GM03348 (cell line): ENCODE results near the gene PLCG2.
"Not testable (repeated sequence)": the region's sequence is repeated elsewhere in the genome, so short reads cannot be mapped to it uniquely, and the experiment has no call there.

Source experiments
- DNase-seq: peaks from one replicate; pipeline ENCODE4 v3.0.0; 2012; ENCODE audit warnings: low spot score

Gene PLCG2

DNA sequence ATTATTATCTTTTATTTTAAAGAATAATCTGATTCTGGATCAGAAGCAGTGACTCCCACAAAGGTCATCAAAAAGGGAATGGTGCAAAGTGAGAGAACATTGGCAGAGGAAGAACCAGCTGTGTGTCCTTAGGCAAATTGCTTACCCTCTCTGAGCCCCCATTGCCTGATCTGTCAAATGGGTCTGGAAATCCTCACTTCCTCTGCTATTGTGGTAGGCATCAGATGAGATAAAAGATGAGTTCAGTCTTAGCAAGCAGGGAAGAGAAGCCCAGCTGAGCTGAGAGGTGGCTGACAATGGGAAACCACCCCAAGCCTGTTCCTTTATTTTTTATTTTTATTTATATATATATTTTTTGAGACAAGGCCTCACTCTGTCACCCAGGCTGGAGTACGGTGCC is 24.2 kb upstream of the PLCG2 start:
- DNase-seq, result no peak

DNA sequence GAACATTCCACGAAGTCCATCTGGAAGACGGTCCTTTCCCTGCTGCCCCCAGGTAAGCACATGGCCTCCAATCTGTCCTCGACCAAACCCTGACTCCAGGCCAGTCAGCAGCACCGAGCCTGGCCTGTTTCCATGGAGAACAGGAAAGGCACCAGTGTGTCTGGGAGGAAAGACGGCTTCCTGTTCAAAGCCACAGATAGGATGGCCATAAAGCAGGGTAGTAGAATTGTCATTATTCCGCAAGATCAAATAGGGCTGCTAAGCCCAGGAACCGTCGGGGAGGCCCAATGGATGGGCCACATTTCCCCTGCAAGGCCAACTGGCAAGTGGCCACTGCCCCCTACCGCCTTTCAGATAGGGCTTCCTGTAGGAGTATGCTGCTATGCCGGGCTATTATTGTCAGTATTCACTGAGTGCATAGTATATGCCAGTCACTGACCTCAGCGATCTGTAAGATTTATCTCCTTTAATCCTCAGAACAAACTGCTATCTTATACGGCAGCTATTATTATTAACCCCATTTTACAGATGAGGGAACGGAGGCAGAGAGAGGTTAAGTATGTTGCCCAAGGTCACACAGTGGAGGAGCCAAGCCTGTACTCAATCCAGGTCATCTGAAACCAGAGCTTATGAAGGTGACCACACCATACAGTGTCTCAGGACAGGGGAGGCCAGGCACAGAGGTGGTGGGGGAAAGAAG is 23.0 kb upstream of the PLCG2 start:
- DNase-seq, result no peak

DNA sequence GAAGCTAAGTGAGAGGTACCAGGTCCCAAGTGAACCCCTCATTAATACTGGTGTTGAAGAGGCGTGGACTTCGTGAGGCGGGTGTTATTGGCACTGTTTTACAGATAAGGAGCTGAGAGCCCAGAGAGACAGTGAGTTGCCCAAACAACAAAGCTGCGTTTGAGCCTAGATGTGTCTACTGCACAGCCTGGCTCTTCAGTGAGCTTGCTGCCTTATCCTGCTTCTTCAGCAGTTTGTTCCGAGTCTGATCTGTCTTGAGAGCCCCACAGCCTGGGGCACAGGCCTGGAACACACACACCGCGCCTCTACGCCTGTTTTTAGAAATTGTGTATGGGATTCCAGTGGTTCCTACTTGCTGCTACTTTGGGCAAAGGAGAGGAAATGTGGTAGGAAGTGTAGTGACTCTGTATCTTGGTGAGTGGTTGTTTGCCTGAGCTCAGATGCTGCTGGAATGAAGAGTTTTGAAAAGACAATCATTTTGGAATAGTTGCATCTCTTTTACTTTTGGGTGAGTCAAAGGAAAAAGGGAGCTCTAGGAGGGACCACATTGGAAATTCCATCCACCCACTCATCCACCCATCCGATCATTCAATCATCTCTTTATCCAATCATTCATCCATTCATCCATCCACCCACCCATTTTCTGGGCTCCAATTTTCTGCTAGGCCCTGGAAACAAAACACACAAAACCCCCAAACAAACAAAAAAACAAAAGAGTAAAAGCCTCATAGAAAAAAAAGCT is 22.3 kb upstream of the PLCG2 start:
- DNase-seq, result no peak

DNA sequence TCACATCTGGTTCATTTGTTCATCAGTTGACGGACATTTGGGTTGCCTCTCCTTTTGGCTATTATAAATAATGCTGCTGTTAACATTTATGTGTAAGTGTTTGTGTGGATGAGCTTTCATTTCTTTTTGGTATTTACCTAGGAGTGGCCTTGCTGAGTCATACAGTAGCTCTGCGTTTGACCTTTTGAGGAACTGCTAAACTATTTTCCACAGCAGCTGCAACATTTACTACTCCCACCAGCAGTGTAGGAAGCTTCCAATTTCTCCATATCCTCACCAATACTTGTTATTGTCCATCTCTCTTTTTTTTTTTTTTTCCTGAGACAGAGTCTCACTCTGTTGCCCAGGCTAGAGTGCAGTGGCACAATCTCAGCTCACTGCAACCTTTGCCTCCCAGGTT is 20.7 kb upstream of the PLCG2 start:
- DNase-seq, result no peak

DNA sequence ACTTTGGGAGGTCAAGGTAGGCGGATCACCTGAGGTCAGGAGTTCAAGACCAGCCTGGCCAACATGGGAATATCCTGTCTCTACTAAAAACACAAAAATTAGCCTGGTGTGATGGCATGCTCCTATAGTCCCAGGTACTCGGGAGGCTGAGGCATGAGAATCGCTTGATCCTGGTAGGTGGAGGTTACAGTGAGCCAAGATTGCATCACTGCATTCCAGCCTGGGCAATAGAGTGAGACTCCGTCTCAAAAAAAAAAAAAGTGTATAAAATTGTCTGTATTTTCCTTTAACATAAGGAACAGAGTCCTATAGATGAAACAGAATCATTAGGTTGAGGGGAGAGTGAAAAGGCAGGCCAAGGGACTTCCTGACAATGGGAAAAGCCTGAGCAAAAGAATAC is 16.8 kb upstream of the PLCG2 start:
- not testable (repeated sequence) for DNase-seq

DNA sequence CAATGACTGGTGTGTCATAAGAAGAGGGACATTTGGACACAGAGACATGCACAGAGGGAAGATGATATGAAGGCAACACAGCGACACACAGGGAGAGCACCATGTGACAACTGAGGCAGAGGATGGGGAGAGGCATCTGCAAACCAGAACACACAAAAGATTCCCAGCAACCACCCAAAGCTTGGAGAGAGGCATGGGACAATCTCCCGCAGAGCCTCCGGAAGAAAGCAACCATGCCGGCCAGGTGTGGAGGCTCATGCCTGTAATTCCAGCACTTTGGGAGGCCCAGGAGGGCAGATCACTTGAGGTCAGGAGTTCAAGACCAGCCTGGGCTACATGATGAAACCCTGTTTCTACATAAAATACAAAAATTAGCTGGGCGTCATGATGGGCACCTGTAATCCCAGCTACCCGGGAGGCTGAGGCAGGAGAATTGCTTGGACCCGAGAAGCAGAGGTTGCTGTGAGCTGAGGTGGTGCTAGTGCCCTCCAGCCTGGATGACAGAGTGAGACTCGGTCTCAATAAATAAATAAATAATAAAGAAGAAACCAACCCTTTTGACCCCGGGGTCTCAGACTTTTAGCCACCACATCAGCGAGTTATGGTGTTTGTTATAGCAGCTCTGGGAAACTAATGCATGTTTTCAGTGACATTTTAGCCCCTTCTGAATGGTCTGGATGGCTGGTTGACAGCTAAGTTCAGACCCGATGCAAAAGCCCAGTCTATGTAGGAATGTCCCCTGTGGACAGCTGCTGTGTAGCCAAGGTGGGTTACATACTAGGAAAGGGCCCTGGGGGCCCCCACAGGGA is 13.8 kb upstream of the PLCG2 start:
- no peak for DNase-seq

DNA sequence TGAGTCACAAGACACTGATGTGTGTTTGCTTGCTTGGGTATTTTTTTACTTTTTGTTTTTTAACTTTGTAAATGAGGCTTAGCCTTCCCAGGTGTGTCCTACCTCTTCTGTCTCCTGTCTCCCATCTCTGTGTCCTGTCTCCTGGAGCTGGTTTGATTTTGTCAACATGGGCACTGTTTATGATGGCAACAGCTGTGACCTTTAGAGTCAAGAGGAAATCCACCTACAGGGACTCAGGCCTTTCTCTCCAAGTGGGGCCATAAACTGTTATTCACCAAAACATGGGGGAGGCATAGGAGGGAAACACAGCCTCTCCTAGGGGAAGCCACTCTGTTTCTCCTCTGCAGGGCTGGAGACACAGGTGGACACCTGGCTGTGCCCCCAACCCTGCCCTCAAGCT is 13.1 kb upstream of the PLCG2 start:
- no peak for DNase-seq

DNA sequence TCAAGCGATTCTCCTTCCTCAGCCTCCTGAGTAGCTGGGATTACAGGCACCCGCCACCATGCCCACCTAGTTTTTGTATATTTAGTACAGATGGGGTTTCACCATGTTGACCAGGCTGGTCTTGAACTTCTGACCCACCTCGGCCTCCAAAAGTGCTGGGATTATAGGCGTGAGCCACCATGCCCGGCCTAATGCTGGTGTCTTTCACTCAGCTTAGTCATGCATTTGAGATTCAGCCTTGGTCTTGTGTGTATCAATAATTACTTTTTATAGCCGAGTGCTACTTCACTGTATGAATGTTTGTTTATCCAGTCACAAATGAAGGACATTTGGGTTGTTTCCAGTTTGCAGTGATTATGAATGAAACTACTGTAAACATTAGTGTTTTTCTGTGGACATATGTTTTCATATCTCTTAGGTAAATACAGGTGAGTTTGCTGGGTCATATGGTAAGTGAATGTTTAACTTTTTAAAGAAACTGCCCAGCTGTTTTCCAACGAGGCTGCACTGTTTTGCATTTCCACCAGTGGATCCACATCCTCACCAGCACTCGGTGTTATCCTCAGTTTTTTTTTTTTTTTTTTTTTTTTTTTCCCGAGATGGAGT is 11.0 kb upstream of the PLCG2 start:
- DNase-seq, result no peak

DNA sequence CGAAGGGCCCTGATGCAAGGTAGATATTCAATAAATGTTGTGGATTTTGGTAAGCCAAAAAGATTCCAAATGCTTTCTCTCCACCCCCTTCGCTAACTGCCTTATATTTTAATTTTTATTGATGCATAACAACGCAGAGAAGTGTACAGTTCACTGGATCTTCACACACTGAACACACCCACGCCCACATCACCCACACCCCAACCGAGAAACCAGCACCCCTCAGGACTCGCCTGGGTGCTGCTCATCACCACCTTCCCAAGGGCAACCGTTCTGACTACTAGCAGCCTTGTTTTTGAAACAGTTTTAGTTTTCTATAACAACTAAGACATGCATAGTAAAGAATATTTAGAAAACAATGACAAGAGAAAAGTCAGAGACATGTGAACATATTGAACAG is 9.1 kb upstream of the PLCG2 start:
- no peak for DNase-seq

DNA sequence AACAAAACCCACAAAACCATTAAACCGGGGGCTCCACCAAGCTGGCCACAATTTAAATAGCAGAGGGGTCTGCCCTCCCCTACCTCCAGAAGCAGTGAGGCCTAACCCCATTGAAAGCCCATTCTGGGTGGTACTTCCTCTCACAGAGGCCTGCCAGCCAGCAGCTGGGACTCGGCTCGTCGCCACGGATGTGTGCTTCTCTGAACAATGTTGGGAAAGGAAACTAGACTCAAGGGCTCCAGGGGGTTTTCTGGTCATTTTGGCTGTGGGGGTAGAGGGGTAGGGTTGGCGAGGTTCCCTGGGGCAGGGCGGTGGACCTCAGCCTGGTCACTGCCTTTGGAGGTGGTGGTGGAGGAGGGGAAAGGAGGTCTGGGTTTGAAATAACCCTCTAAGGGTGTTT is 4.7 kb upstream of the PLCG2 start:
- no peak for DNase-seq

DNA sequence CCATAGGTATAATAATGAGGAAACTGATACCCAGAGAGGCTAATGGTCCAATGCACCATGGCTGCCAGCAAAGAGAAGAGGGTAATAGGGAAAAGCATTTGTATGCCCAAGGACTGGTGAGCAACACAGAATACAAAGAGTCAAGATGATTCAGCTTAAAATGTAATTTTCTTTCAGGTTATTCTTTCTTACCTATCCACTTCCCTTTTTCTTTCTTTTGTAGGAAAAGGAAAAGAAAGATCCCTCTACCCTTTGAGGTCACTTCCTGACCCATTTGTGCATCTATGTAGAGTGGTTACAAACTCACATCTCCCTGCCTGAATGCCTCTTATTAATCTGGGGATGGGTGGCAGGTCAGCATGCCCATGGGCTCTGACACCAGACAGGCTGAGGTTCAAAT is 3.5 kb upstream of the PLCG2 start:
- DNase-seq, result no peak

DNA sequence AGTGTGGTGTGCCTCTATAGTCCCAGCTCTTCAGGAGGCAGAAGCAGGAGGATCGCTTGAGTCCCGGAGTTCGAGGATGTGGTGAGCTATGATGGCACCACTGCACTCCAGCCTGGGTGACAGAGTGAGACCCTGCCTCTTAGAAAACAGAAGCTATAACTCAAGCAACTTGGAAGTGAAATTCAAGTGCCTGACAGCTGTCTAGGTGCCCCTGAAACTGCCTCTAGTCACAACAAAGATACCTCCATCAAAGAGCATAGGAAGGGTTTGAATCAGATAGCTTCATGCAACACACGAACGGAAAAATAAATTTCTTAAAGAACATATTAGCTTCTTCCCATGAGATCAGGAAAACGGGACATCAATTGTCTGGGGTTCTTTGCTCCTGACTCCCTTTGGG is 860 bp upstream of the PLCG2 start:
- no peak for DNase-seq

DNA sequence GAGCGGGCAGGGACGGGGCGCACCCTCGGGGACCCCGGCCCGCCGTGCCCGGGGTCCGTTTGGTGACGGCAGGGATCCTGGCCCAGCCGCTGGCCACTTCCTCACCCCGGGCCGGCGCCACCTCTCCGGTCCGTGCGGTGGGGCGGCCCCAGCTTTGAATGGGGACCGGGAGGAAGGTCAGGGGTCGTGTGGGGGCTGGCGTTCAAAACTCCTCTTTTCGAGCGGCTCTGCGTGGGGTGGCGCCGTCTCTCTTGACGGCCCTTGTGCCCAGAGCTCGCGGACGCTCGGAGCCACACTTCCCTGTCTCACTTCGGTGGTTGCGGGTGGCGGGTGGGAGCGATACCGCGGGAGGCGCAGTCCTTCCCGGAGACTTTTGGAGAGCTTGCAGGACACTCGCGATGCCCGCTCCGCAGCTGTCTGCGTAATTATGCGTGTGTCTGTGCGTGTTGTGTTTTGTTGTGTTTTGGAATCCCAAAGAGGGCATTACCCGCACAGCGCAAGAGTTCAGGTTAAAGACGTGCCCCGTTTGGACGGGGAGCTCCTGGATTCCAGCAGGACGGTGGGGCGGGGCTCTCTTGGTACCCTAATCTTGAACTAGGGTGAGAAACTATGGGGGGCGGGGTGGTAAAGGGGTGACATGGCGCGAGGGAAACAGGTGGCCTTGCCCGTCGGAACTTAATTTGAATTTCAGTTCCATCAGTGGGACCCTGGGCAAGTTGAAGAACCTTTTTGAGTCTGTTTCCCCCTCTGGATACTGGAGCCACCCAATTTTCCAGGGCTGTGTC is 637 bp downstream of the PLCG2 start:
- DNase-seq, result no peak

DNA sequence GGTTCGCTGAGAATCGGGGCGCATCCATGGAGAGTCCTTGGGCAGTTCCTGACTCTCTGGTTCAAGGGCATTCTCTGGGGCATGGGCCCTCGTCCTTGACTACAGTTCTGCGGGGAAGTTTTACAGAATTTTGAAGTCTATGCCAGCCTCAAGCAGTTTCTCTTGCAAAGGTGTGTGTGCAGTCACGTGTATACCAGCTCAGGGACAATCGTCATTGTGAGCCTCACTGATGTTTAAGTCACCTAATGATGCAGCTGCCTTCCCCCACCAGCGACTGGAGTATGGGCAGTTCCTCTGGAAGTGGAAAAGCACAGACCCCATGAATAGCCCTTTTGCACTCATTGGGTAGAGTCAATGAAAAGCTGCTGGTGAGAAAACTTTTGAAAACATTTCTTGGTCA is 1.3 kb downstream of the PLCG2 start:
- DNase-seq, result no peak

DNA sequence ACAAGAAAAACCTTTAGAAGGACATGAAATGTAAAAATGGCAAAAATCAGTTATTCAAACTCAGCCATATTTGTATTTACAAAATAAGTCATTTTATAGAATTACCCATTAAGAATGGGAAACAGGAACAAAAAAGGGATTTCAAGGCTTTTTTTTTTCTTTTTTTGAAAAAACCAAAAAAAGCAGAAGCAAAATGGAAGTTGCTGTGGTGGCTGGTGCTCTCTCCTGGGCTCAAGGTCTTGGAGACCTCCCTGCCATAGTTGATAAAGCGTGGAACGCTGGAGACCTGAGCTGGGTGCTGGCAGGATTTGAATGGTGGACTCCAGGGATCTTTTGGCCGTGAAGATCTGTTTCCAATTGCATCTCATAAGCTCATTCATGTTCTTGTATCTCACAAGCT is 3.1 kb downstream of the PLCG2 start:
- no peak for DNase-seq

DNA sequence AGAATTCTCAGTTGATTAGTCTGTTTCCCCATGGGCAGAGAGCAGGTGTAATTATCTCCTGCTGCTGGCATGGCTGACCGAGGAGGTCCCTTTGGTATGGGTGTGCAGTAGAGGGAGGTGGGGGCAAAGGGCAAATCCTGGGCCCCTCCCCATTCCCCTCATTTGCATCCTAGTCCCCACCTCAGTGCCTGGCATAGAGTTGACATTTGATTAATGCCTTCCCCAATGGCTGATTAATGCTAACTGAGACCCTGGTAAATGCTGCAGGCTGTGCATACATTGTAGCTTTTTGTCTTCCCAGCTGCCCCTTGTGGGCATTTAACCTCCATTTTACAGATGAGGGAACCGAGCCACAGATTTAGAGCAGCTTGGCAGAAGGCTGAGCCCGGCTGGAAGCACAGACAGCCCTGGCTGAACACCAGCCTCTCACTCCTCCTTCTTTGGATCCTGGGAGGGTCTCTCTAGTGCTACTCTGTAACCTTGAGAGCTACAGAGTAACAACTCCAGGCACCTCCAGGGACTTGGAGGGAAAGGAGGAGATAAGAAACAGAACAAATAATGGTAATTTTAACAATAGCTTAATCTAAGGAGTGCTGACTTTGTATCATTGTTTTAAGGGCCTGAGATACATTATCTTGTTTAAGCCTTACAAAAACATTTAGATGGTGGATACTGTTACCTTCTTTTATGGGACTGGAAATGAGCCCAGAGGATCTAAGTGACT is 5.1 kb downstream of the PLCG2 start:
- DNase-seq, result no peak

DNA sequence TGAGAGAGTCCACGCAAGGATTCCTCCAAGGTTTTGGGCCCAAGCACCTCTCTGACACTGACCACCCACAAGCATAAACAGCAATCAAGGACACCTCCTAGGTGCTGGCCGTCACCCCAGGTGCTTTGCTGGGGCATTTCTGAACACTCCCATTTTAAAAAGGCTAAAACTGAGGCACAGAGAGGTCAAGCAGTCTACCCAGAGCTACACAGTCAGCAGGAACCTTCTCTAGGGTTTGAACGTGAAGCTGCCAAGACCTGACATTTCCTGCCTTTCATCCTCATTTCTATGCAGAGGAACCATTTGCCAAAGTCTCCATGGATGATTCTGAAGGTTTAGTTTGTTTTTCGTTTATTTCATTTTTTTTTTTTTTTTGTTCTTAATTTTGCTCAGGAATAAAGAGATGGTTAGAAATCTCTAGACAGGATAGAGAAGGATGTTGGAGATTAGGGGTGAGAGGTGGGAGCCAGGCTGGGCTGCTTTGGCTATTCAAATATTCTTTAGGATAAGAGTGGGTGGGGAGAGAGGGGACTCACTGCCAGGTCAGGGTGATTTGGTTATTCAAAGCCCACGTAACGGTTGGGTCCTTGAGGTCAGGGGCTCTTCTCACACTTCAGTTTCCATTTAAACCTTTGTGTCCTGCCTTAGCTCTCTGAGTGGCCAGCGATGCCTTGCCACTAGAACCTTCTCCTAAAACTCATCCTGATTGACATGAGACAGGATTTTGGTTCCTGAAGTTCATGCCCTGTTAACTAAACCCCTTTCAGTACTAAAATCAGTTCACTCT is 6.2 kb downstream of the PLCG2 start:
- DNase-seq, result no peak

DNA sequence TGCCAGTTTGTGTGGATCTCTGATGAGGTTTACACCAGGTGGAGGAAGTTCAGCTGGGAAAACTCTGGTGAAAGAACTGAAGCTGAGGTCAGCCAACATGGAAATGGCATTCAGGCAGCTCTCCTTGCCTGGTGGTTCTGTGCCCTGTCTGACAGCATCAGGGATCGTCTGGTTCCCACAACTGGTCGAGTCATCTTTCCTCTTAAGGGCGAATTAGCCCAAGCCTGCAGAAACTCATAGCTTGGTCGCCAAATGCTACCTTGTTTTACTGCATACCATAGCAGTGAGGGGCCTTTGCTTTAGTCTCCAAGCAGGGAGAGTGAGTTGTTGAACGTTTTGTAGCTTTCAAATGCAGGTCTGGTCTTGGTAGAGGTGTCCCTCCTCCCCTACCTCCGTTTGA is 7.2 kb downstream of the PLCG2 start:
- DNase-seq, result no peak

DNA sequence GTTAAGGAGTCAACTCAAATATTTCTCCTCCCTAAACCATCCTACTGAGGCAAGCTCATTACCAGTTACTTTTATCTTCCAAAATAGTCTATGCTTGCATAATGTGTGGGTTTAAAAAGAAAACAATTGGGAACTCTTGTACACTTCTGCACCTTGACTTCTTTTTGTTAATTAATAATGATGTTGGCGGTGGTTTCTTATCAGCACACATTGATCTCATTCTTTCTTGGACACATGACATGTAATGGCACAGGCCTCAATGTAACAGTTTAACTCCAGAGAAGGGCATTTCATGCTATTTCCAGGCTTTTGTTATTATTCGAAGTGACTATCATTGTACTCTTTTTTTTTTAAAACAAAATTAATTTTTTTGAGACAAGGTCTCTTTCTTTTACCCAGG is 7.8 kb downstream of the PLCG2 start:
- no peak for DNase-seq

DNA sequence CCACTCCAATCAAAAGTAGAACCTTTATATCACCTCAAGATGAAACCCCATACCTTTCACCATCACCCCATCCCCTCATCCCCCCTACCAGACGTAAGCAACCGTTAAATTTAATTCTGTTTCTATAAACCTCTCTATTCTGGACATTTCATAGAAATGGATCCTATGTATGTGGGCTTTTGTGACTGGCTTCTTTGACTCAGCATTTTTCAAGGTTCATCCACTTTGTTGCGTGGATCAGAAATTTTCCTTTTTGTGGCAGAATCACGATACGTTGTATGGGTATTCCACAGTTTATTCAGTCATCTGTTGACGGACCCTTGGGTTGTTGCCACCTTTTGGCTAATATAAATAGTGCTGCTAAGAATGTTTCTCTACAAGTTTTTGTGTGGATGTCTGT is 8.6 kb downstream of the PLCG2 start:
- no peak for DNase-seq
